ENCODE data around the gene ANO1.
"Not testable (repeated sequence)": the region's sequence is repeated elsewhere in the genome, so short reads cannot be mapped to it uniquely, and the experiment has no call there.

ANO1 gene

GRCh38 chr11:70194792-70195791 is 117.0 kb downstream of the ANO1 start:
- DNase-seq, result no peak

GRCh38 chr11:70200212-70200844 is 122.2 kb downstream of the ANO1 start:
- no peak for DNase-seq

GRCh38 chr11:70201047-70201446 is 122.9 kb downstream of the ANO1 start:
- DNase-seq, result not testable (repeated sequence)

- DNase-seq, result no peak
Measured at GRCh38 chr11:70201882-70202861, 124.1 kb downstream of the ANO1 start.

- DNase-seq, result peak; percentile 94
Measured at GRCh38 chr11:70202920-70203750, 125.0 kb downstream of the ANO1 start, which contains the start of gene FADD. Gene FADD, plus strand, starts transcription at chr11:70203296. Its CDS starts 164 bp downstream, at chr11:70203460.

- peak; percentile 96 for DNase-seq
Measured at GRCh38 chr11:70203751-70204465, 125.8 kb downstream of the ANO1 start.

GRCh38 chr11:70204466-70204799 is 126.3 kb downstream of the ANO1 start:
- DNase-seq, result no peak

- no peak for DNase-seq
Measured at GRCh38 chr11:70205049-70205725, 127.1 kb downstream of the ANO1 start.

GRCh38 chr11:70205766-70206165 is 127.6 kb downstream of the ANO1 start:
- no peak for DNase-seq

GRCh38 chr11:70206226-70206981 is 128.3 kb downstream of the ANO1 start:
- DNase-seq, result no peak

GRCh38 chr11:70206982-70207376 is 128.9 kb downstream of the ANO1 start:
- DNase-seq, result no peak

- no peak for DNase-seq
Measured at GRCh38 chr11:70207531-70208131, 129.5 kb downstream of the ANO1 start.

GRCh38 chr11:70209391-70209912 is 131.3 kb downstream of the ANO1 start:
- no peak for DNase-seq

GRCh38 chr11:70210051-70210501 is 132.0 kb downstream of the ANO1 start:
- no peak for DNase-seq

- DNase-seq, result no peak
Measured at GRCh38 chr11:70210530-70210929, 132.4 kb downstream of the ANO1 start.

- DNase-seq, result no peak
Measured at GRCh38 chr11:70212227-70212811, 134.2 kb downstream of the ANO1 start.

- DNase-seq, result not testable (repeated sequence)
Measured at GRCh38 chr11:70217388-70217787, 139.3 kb downstream of the ANO1 start.

GRCh38 chr11:70218076-70218475 is 140.0 kb downstream of the ANO1 start:
- not testable (repeated sequence) for DNase-seq

- no peak for DNase-seq
Measured at GRCh38 chr11:70220136-70220535, 142.0 kb downstream of the ANO1 start.
